Kidney (tissue), 14 donors: ENCODE results near the gene LRP1. TPM values are rescaled to one million over a fixed set of nuclear protein-coding genes. Genes with fewer than 3 reads are reported as not detected.

ENCODE experiments used
- DNase-seq, 5 donors: peaks; one replicate each; pipeline ENCODE4 v3.0.0-alpha.2; 2013 to 2020
- FAIRE-seq: peaks from 2 replicates; lab custom pipeline; 2012; peaks lifted over from hg19 to GRCh38; lab: Jason Lieb, UNC
- H3K27ac ChIP-seq, 2 donors: one replicate each; pipeline ENCODE4 v1.7.0; 2013; ENCODE audit warnings: low read depth in 2 of 2, low read length in 2 of 2, inconsistent platforms in 1 of 2
- H3K27me3 ChIP-seq: one replicate; pipeline ENCODE4 v1.7.1; 2013; ENCODE audit warnings: low read length, inconsistent platforms; ENCODE audit not compliant: control insufficient read depth, insufficient read depth
- H3K36me3 ChIP-seq, 3 donors: one replicate each; pipeline versions ENCODE4 v1.7.0 to v1.7.1; 2013; ENCODE audit warnings: low read length in 3 of 3, control low read depth in 1 of 3, inconsistent platforms in 1 of 3; ENCODE audit not compliant: insufficient read depth in 3 of 3, control insufficient read depth in 2 of 3
- H3K4me1 ChIP-seq, 3 donors: one replicate each; pipeline versions ENCODE4 v1.7.0 to v1.7.1; 2013; ENCODE audit warnings: low read length in 3 of 3, inconsistent platforms in 1 of 3, low read depth in 1 of 3; ENCODE audit not compliant: control insufficient read depth in 2 of 3, insufficient read depth in 2 of 3
- H3K4me3 ChIP-seq, 3 donors: one replicate each; pipeline versions ENCODE4 v1.7.0 to v1.8.1; 2013; ENCODE audit warnings: low read length in 3 of 3, control low read depth in 1 of 3, inconsistent platforms in 1 of 3
- H3K9ac ChIP-seq, 3 donors: one replicate each; pipeline versions ENCODE4 v1.7.0 to v1.7.1; 2013; ENCODE audit warnings: low read length in 3 of 3, control low read depth in 1 of 3, inconsistent platforms in 1 of 3
- H3K9me3 ChIP-seq, 3 donors: one replicate each; pipeline versions ENCODE4 v1.7.0 to v1.7.1; 2013; ENCODE audit warnings: low read length in 3 of 3, control low read depth in 1 of 3, inconsistent platforms in 1 of 3; ENCODE audit not compliant: control insufficient read depth in 2 of 3, insufficient read depth in 1 of 3
- CTCF ChIP-seq: IDR thresholded peaks from 3 replicates; pipeline ENCODE4 v1.5.1; 2012; ENCODE audit warnings: mild to moderate bottlenecking, moderate library complexity, borderline replicate concordance; ENCODE audit not compliant: insufficient read depth; ENCODE audit errors: extremely low read depth
- intact Hi-C: fragments of 100-400 bp; cut with DNase I; formaldehyde crosslinking; loops from one replicate; pipeline ENCODE4 v1.11.1; 2022
- polyA plus RNA-seq: library from polyadenylated mRNA; stranded (reverse); fragments of 350-450 nt; fragmentation: Illumina TruSeq; extraction: RNeasy Lipid Tissue Mini Kit (QIAGEN cat#74804); gene quantifications from one replicate; pipeline ENCODE4 v1.2.3, GENCODE V29; 2014; ENCODE audit warnings: low read depth, low replicate concordance; ENCODE audit not compliant: insufficient read depth
- total RNA-seq: library from RNA; stranded (reverse); fragmentation: NEBNext Ultra II Directional; extraction: Animal tissue kit (Norgen Biotek cat#: 25700); gene quantifications from one replicate; pipeline ENCODE4 v1.2.1, GENCODE V29; 2021
- donor health status: control.
- donor health status: control.
- donor health status: control.
- donor health status: control.
- donor health status: control.
- donor health status: DM: yes; HTN: yes; CAD: no.
- donor health status: Normal renal cell carcinoma (clear cell type).

Gene LRP1
- total and polyA plus RNA-seq, 2 donors from 2014 or later, result 18.7 to 121 TPM

- FAIRE-seq (no peak), DNase-seq (no peak)
- no peaks in the 10 kb centered on the region for H3K27me3 ChIP-seq
- intact Hi-C loops, result no loop called here
- H3K36me3 ChIP-seq, result peaks cover 2 to 55% (median 31%) of the 10 kb centered on the region in 3 donors
- peaks cover 0 to 4% (median 0%) of the 10 kb centered on the region in 3 donors for H3K4me1 ChIP-seq
- H3K27ac ChIP-seq, result peak overlapping the region; percentile 41 to 45
- H3K9ac ChIP-seq, result no peak overlapping the region
- no peak for TF ChIP-seq CTCF
- H3K4me3 ChIP-seq, result no peak overlapping the region
- no peaks in the 10 kb centered on the region for H3K9me3 ChIP-seq
These were observed 26.2 kb upstream of the LRP1 start for GRCh38 chr12:57101892-57102695.

- H3K27me3 ChIP-seq, result no peaks in the 10 kb centered on the region
- H3K9me3 ChIP-seq, result no peaks in the 10 kb centered on the region
- peaks cover 0 to 12% (median 3%) of the 10 kb centered on the region in 3 donors for H3K4me1 ChIP-seq
- no peak overlapping the region for H3K4me3 ChIP-seq
- intact Hi-C loops, result no loop called here
- H3K27ac ChIP-seq, result no peak overlapping the region
- FAIRE-seq (no peak), DNase-seq (no peak)
- H3K9ac ChIP-seq, result no peak overlapping the region
- TF ChIP-seq CTCF, result no peak
- peaks cover 2 to 45% (median 29%) of the 10 kb centered on the region in 3 donors for H3K36me3 ChIP-seq
These were observed 24.4 kb upstream of the LRP1 start for GRCh38 chr12:57103856-57104255.

- peaks cover 2 to 40% (median 29%) of the 10 kb centered on the region in 3 donors for H3K36me3 ChIP-seq
These were observed 23.9 kb upstream of the LRP1 start for GRCh38 chr12:57104292-57104910.

More at GRCh38 chr12:57104292-57104910, 23.9 kb upstream of the LRP1 start:
- Histone ChIP-seq H3K4me3 (no peak overlapping the region), H3K9ac (no peak overlapping the region), H3K27ac (no peak overlapping the region), H3K27me3 (no peaks in the 10 kb centered on the region), H3K4me1 (peaks cover 0 to 12% (median 3%) of the 10 kb centered on the region in 3 donors), H3K9me3 (no peaks in the 10 kb centered on the region)
- no peak for TF ChIP-seq CTCF
- no peak for FAIRE-seq
- intact Hi-C loops, result no loop called here
- no peak for DNase-seq
